ENCODE data around the gene SLC17A1.

- TF ChIP-seq POLR2A (IDR thresholded peaks at IDR 0.05): no peak
- TF ChIP-seq, protein P1, sequence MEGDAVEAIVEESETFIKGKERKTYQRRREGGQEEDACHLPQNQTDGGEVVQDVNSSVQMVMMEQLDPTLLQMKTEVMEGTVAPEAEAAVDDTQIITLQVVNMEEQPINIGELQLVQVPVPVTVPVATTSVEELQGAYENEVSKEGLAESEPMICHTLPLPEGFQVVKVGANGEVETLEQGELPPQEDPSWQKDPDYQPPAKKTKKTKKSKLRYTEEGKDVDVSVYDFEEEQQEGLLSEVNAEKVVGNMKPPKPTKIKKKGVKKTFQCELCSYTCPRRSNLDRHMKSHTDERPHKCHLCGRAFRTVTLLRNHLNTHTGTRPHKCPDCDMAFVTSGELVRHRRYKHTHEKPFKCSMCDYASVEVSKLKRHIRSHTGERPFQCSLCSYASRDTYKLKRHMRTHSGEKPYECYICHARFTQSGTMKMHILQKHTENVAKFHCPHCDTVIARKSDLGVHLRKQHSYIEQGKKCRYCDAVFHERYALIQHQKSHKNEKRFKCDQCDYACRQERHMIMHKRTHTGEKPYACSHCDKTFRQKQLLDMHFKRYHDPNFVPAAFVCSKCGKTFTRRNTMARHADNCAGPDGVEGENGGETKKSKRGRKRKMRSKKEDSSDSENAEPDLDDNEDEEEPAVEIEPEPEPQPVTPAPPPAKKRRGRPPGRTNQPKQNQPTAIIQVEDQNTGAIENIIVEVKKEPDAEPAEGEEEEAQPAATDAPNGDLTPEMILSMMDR (IDR thresholded peaks at IDR 0.05): no peak
Observed at GRCh38 chr6:25801436-25801835, 30.4 kb downstream of the SLC17A1 start.

All from tibial nerve (tissue), 3 donors.